ENCODE results near the gene ZBTB11. TPM values are rescaled to one million over a fixed set of nuclear protein-coding genes. Genes with fewer than 3 reads are reported as not detected.

ZBTB11 gene
- total and polyA plus RNA-seq, 9 of the 15 experiments (the other 6 are each of a cell fraction or from before 2014, with no cell fraction given) = 6.2 to 31.9 (median 21.4) TPM

DNA sequence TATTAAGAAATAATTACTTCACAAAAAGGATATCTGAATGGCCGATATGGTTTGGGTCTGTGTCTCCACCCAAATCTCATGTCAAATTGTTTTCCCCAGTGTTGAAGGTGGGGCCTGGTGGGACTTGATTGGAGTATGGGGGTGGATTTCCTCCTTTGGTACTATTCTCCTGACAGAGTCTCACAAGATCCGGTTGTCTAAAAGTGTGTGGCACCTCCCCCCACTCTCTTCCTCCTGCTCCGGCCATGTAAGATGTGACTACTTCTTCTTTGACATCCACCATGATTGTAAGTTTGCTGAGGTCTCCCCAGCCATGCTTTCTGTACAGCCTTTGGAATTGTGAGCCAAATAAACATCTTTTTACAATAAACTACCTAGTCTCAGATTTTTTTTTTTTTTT, 34.5 kb downstream of the ZBTB11 start (continued):
- TF ChIP-seq, protein P1, sequence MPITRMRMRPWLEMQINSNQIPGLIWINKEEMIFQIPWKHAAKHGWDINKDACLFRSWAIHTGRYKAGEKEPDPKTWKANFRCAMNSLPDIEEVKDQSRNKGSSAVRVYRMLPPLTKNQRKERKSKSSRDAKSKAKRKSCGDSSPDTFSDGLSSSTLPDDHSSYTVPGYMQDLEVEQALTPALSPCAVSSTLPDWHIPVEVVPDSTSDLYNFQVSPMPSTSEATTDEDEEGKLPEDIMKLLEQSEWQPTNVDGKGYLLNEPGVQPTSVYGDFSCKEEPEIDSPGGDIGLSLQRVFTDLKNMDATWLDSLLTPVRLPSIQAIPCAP (CRISPR knock-in tag; IDR thresholded peaks at IDR 0.05; ENCODE audit: borderline replicate concordance) = no peak
- TF ChIP-seq, protein P2, sequence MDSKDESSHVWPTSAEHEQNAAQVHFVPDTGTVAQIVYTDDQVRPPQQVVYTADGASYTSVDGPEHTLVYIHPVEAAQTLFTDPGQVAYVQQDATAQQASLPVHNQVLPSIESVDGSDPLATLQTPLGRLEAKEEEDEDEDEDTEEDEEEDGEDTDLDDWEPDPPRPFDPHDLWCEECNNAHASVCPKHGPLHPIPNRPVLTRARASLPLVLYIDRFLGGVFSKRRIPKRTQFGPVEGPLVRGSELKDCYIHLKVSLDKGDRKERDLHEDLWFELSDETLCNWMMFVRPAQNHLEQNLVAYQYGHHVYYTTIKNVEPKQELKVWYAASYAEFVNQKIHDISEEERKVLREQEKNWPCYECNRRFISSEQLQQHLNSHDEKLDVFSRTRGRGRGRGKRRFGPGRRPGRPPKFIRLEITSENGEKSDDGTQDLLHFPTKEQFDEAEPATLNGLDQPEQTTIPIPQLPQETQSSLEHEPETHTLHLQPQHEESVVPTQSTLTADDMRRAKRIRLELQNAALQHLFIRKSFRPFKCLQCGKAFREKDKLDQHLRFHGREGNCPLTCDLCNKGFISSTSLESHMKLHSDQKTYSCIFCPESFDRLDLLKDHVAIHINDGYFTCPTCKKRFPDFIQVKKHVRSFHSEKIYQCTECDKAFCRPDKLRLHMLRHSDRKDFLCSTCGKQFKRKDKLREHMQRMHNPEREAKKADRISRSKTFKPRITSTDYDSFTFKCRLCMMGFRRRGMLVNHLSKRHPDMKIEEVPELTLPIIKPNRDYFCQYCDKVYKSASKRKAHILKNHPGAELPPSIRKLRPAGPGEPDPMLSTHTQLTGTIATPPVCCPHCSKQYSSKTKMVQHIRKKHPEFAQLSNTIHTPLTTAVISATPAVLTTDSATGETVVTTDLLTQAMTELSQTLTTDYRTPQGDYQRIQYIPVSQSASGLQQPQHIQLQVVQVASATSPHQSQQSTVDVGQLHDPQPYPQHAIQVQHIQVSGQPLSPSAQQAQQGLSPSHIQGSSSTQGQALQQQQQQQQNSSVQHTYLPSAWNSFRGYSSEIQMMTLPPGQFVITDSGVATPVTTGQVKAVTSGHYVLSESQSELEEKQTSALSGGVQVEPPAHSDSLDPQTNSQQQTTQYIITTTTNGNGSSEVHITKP (IDR thresholded peaks at IDR 0.05; ENCODE audit: partially characterized antibody) = peak; percentile 34
- TF ChIP-seq, protein P3, sequence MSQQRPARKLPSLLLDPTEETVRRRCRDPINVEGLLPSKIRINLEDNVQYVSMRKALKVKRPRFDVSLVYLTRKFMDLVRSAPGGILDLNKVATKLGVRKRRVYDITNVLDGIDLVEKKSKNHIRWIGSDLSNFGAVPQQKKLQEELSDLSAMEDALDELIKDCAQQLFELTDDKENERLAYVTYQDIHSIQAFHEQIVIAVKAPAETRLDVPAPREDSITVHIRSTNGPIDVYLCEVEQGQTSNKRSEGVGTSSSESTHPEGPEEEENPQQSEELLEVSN (IDR thresholded peaks at IDR 0.05; ENCODE audit: borderline replicate concordance in 1 of 2, extremely low read depth in 1 of 2, insufficient read depth in 1 of 2, insufficient read length in 1 of 2, low read depth in 1 of 2, low read length in 1 of 2, poor library complexity in 1 of 2, severe bottlenecking in 1 of 2) = no peak
- TF ChIP-seq RBM17 (IDR thresholded peaks at IDR 0.05; ENCODE audit: borderline replicate concordance, low read depth, low read length) (no peak), NR1H2 (CRISPR knock-in tag; IDR thresholded peaks at IDR 0.05) (no peak), ARID1B (IDR thresholded peaks at IDR 0.05) (0 out of 2 replicates have a peak, but pooled peaks have one; percentile 10), POLR3A (IDR thresholded peaks at IDR 0.05; ENCODE audit: borderline replicate concordance, extremely low read depth, insufficient read depth, insufficient read length) (no peak), SMARCB1 (IDR thresholded peaks at IDR 0.05; ENCODE audit: insufficient read length, low read depth) (no peak), ZNF140 (CRISPR knock-in tag; IDR thresholded peaks at IDR 0.05) (no peak), MXI1 (IDR thresholded peaks at IDR 0.05; ENCODE audit: low read depth, low read length) (no peak), FOXA1 (IDR thresholded peaks at IDR 0.05; ENCODE audit: borderline replicate concordance) (no peak), MAFK (IDR thresholded peaks at IDR 0.05; ENCODE audit: low read length) (no peak), NFRKB (IDR thresholded peaks at IDR 0.05; ENCODE audit: low read depth) (peak; percentile 77), ESRRB (CRISPR knock-in tag; IDR thresholded peaks at IDR 0.05; ENCODE audit: borderline replicate concordance) (no peak), EGR1 (conservative IDR thresholded peaks at IDR 0.05) (peak; percentile 74), MTF1 (CRISPR knock-in tag; IDR thresholded peaks at IDR 0.05; ENCODE audit: borderline replicate concordance) (no peak)
- TF ChIP-seq, protein P4, sequence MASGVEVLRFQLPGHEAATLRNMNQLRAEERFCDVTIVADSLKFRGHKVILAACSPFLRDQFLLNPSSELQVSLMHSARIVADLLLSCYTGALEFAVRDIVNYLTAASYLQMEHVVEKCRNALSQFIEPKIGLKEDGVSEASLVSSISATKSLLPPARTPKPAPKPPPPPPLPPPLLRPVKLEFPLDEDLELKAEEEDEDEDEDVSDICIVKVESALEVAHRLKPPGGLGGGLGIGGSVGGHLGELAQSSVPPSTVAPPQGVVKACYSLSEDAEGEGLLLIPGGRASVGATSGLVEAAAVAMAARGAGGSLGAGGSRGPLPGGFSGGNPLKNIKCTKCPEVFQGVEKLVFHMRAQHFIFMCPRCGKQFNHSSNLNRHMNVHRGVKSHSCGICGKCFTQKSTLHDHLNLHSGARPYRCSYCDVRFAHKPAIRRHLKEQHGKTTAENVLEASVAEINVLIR (CRISPR knock-in tag; IDR thresholded peaks at IDR 0.05) = no peak

Data from K562 (cell line).